Activated CD8-positive, alpha-beta T cell treated with anti-CD3 and anti-CD28 coated beads for 36 hours (primary cell): Measurements from ENCODE around the gene HMG20A. TPM values are rescaled to one million over a fixed set of nuclear protein-coding genes. Genes with fewer than 3 reads are reported as not detected.
A peak's percentile ranks its signal among the peaks of the same experiment; 100 is the strongest.

Source experiments
- ATAC-seq: fragments of 200-7000 bp; cut with Tn5 transposase; one replicate; pipeline ENCODE4 v1.10.0; 2021; ENCODE audit warnings: mild to moderate bottlenecking, moderate library complexity
- CTCF ChIA-PET: fragments of 350-600 bp; sonication (Branson Sonifier 250); formaldehyde crosslinking; loops from one replicate; lab custom pipeline; 2021; ENCODE audit warnings: antibody characterized with exemption; lab: Charles Lee
- POLR2A ChIA-PET: fragments of 350-600 bp; sonication (Branson Sonifier 250); formaldehyde crosslinking; loops from one replicate; lab custom pipeline; 2021; ENCODE audit warnings: antibody characterized with exemption; lab: Charles Lee
- DNase-seq: peaks from one replicate; pipeline ENCODE4 v3.0.0-alpha.2; 2020
- H3K27ac Mint-ChIP-seq: one replicate; pipeline ENCODE4 v1.8.0; 2021; ENCODE audit warnings: mild to moderate bottlenecking, mixed read lengths
- H3K27me3 Mint-ChIP-seq: one replicate; pipeline ENCODE4 v1.8.0; 2021; ENCODE audit warnings: mixed read lengths
- H3K36me3 Mint-ChIP-seq: one replicate; pipeline ENCODE4 v1.8.0; 2021; ENCODE audit warnings: low read depth, mixed read lengths
- H3K4me1 Mint-ChIP-seq: one replicate; pipeline ENCODE4 v1.8.0; 2021; ENCODE audit warnings: low read depth, mixed read lengths
- H3K4me3 Mint-ChIP-seq: one replicate; pipeline ENCODE4 v1.8.0; 2021; ENCODE audit warnings: mild to moderate bottlenecking, moderate library complexity, mixed read lengths
- H3K9me3 Mint-ChIP-seq: one replicate; pipeline ENCODE4 v1.8.0; 2021; ENCODE audit warnings: mixed read lengths
- intact Hi-C: fragments of 100-400 bp; cut with micrococcal nuclease; formaldehyde crosslinking; loops from one replicate; pipeline ENCODE4 v1.10.0; 2022
- total RNA-seq, 2 experiments: library from RNA; stranded (reverse); gene quantifications; one replicate each; pipeline ENCODE4 v1.2.3, GENCODE V29; 2021
- TF ChIP-seq, protein P1 (sequence below): fragments of 200-600 bp; IDR thresholded peaks from one replicate; pipeline ENCODE4 v1.8.0; 2022; ENCODE audit warnings: antibody characterized with exemption, mild to moderate bottlenecking

The HMG20A gene
- total RNA-seq, 2 experiments from 2014 or later = 44.4 to 44.9 TPM

GRCh38 chr15:77487469-77487842 lies 66.8 kb downstream of the HMG20A start:
- H3K27ac Mint-ChIP-seq = peak overlapping the region; percentile 39
- peaks cover 28% of the 10 kb centered on the region for H3K36me3 Mint-ChIP-seq
- H3K27me3 Mint-ChIP-seq = no peaks in the 10 kb centered on the region
- intact Hi-C loops = no loop called here
- ATAC-seq (no peak), DNase-seq (no peak)
- CTCF ChIA-PET = interaction anchor here (0.7 to 2.2 kb wide), 3 partner anchors 9 to 368 kb away, joined by 3 to 7 read pairs (median 3); no protein-coding TSS in a partner anchor
- TF ChIP-seq, protein P1, sequence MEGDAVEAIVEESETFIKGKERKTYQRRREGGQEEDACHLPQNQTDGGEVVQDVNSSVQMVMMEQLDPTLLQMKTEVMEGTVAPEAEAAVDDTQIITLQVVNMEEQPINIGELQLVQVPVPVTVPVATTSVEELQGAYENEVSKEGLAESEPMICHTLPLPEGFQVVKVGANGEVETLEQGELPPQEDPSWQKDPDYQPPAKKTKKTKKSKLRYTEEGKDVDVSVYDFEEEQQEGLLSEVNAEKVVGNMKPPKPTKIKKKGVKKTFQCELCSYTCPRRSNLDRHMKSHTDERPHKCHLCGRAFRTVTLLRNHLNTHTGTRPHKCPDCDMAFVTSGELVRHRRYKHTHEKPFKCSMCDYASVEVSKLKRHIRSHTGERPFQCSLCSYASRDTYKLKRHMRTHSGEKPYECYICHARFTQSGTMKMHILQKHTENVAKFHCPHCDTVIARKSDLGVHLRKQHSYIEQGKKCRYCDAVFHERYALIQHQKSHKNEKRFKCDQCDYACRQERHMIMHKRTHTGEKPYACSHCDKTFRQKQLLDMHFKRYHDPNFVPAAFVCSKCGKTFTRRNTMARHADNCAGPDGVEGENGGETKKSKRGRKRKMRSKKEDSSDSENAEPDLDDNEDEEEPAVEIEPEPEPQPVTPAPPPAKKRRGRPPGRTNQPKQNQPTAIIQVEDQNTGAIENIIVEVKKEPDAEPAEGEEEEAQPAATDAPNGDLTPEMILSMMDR = no peak
- no peak overlapping the region for H3K4me3 Mint-ChIP-seq
- peaks cover 25% of the 10 kb centered on the region for H3K4me1 Mint-ChIP-seq
- no peaks in the 10 kb centered on the region for H3K9me3 Mint-ChIP-seq
- POLR2A ChIA-PET = no interaction called here

- DNase-seq = no peak
- H3K9me3 Mint-ChIP-seq = no peaks in the 10 kb centered on the region
- no peak overlapping the region for H3K4me3 Mint-ChIP-seq
- intact Hi-C loops = no loop called here
- ChIA-PET CTCF (interaction anchor here (0.7 to 2.2 kb wide), 3 partner anchors 9 to 369 kb away, joined by 3 to 7 read pairs (median 3); no protein-coding TSS in a partner anchor), POLR2A (no interaction called here)
- no peaks in the 10 kb centered on the region for H3K27me3 Mint-ChIP-seq
- ATAC-seq = no peak
- H3K27ac Mint-ChIP-seq = no peak overlapping the region
- H3K4me1 Mint-ChIP-seq = peaks cover 29% of the 10 kb centered on the region
- peaks cover 24% of the 10 kb centered on the region for H3K36me3 Mint-ChIP-seq
- TF ChIP-seq, protein P1 = no peak
Measured at GRCh38 chr15:77487888-77488287, 67.2 kb downstream of the HMG20A start.

DNA sequence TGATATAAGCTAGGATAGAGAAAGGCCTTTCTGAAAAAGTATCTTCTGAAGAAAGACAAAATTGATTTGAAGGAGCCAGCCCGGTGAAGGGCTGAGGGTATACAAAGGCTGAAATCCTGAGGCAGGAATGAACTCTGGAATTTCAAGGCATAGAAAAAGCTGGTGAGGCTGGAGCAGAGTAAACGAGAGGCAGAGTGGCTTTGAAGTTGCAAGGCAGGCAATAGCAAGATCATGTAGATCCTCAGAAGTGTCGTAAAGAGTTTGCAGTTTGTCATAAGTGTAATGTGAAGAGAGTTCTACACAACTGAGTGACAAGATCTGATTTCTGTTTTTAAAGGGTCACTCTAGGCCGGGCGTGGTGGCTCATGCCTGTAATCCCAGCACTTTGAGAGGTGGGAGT lies 69.0 kb downstream of the HMG20A start:
- Mint-ChIP-seq H3K4me3 (no peak overlapping the region), H3K4me1 (peaks cover 44% of the 10 kb centered on the region), H3K27me3 (no peaks in the 10 kb centered on the region), H3K27ac (no peak overlapping the region), H3K9me3 (no peaks in the 10 kb centered on the region), H3K36me3 (peaks cover 20% of the 10 kb centered on the region)
- POLR2A ChIA-PET = no interaction called here
- CTCF ChIA-PET = interaction anchor here (0.8 kb wide), 1 partner anchor 54 kb away, joined by 3 read pairs; no protein-coding TSS in a partner anchor
- DNase-seq (no peak), ATAC-seq (no peak)
- intact Hi-C loops = no loop called here
- TF ChIP-seq, protein P1 = no peak

- ChIA-PET CTCF (interaction anchor here (1.0 to 4.2 kb wide), 5 partner anchors 27 to 552 kb away, joined by 3 to 23 read pairs (median 6); no protein-coding TSS in a partner anchor), POLR2A (interaction anchor here (0.6 to 0.7 kb wide), 2 partner anchors 15 to 35 kb away, joined by 3 read pairs; no protein-coding TSS in a partner anchor)
- Mint-ChIP-seq H3K36me3 (peaks cover under 1% of the 10 kb centered on the region), H3K4me1 (peaks cover 25% of the 10 kb centered on the region), H3K27ac (peak overlapping the region; percentile 62), H3K27me3 (no peaks in the 10 kb centered on the region), H3K4me3 (no peak overlapping the region), H3K9me3 (no peaks in the 10 kb centered on the region)
- ATAC-seq = peak; percentile 82
- TF ChIP-seq, protein P1 = no peak
- DNase-seq = no peak
- intact Hi-C loops = no loop called here
Measured at GRCh38 chr15:77493324-77493907, 72.7 kb downstream of the HMG20A start.
